ENCODE measurements around the gene BRAT1. TPM values are rescaled to one million over a fixed set of nuclear protein-coding genes. Genes with fewer than 3 reads are reported as not detected.

Gene BRAT1
- total and polyA plus RNA-seq, 2 donors from 2014 or later = 18.7 to 23.7 TPM

- Histone ChIP-seq H3K27me3 (ENCODE audit: control insufficient read depth, insufficient read depth, low read length) (no peaks in the 10 kb centered on the region), H3K9ac (ENCODE audit: low read length in 3 of 3) (no peak overlapping the region), H3K27ac (ENCODE audit: low read depth in 2 of 2, low read length in 2 of 2) (no peak overlapping the region), H3K9me3 (ENCODE audit: control insufficient read depth in 2 of 3, insufficient read depth in 1 of 3, low read length in 3 of 3) (no peaks in the 10 kb centered on the region), H3K4me1 (ENCODE audit: control insufficient read depth in 2 of 3, insufficient read depth in 2 of 3, low read depth in 1 of 3, low read length in 3 of 3) (no peaks in the 10 kb centered on the region), H3K4me3 (ENCODE audit: low read length in 3 of 3) (no peak overlapping the region), H3K36me3 (ENCODE audit: control insufficient read depth in 2 of 3, insufficient read depth in 3 of 3, low read length in 3 of 3) (no peaks in the 10 kb centered on the region)
- TF ChIP-seq CTCF (IDR thresholded peaks at IDR 0.05; ENCODE audit: borderline replicate concordance, extremely low read depth, insufficient read depth) = no peak
- no peak for FAIRE-seq
- peak in 1 of 5 donors; percentile 69 for DNase-seq
- intact Hi-C loops (cut with DNase I) = no loop called here
Measured at GRCh38 chr7:2499719-2500430, 55.4 kb downstream of the BRAT1 start.

GRCh38 chr7:2499181-2499580 lies 56.1 kb downstream of the BRAT1 start:
- no peak overlapping the region for H3K4me3 ChIP-seq (ENCODE audit: low read length in 3 of 3)
- H3K27me3 ChIP-seq (ENCODE audit: control insufficient read depth, insufficient read depth, low read length) = no peaks in the 10 kb centered on the region
- no peak for FAIRE-seq
- no peaks in the 10 kb centered on the region for H3K9me3 ChIP-seq (ENCODE audit: control insufficient read depth in 2 of 3, insufficient read depth in 1 of 3, low read length in 3 of 3)
- H3K4me1 ChIP-seq (ENCODE audit: control insufficient read depth in 2 of 3, insufficient read depth in 2 of 3, low read depth in 1 of 3, low read length in 3 of 3) = no peaks in the 10 kb centered on the region
- no peak for DNase-seq
- TF ChIP-seq CTCF (IDR thresholded peaks at IDR 0.05; ENCODE audit: borderline replicate concordance, extremely low read depth, insufficient read depth) = no peak
- H3K9ac ChIP-seq (ENCODE audit: low read length in 3 of 3) = no peak overlapping the region
- no peaks in the 10 kb centered on the region for H3K36me3 ChIP-seq (ENCODE audit: control insufficient read depth in 2 of 3, insufficient read depth in 3 of 3, low read length in 3 of 3)
- intact Hi-C loops (cut with DNase I) = no loop called here
- no peak overlapping the region for H3K27ac ChIP-seq (ENCODE audit: low read depth in 2 of 2, low read length in 2 of 2)

GRCh38 chr7:2498708-2499107 lies 56.6 kb downstream of the BRAT1 start:
- Histone ChIP-seq H3K36me3 (ENCODE audit: control insufficient read depth in 2 of 3, insufficient read depth in 3 of 3, low read length in 3 of 3) (no peaks in the 10 kb centered on the region), H3K4me3 (ENCODE audit: low read length in 3 of 3) (no peak overlapping the region), H3K9me3 (ENCODE audit: control insufficient read depth in 2 of 3, insufficient read depth in 1 of 3, low read length in 3 of 3) (no peaks in the 10 kb centered on the region), H3K9ac (ENCODE audit: low read length in 3 of 3) (no peak overlapping the region), H3K27me3 (ENCODE audit: control insufficient read depth, insufficient read depth, low read length) (no peaks in the 10 kb centered on the region), H3K27ac (ENCODE audit: low read depth in 2 of 2, low read length in 2 of 2) (no peak overlapping the region), H3K4me1 (ENCODE audit: control insufficient read depth in 2 of 3, insufficient read depth in 2 of 3, low read depth in 1 of 3, low read length in 3 of 3) (peaks cover 0 to 2% (median 0%) of the 10 kb centered on the region in 3 donors)
- FAIRE-seq (no peak), DNase-seq (no peak)
- intact Hi-C loops (cut with DNase I) = no loop called here
- no peak for TF ChIP-seq CTCF (IDR thresholded peaks at IDR 0.05; ENCODE audit: borderline replicate concordance, extremely low read depth, insufficient read depth)

Measured in kidney (tissue), 14 donors.